ENCODE results near the gene OR5A2. TPM values are rescaled to one million over a fixed set of nuclear protein-coding genes. Genes with fewer than 3 reads are reported as not detected.

The OR5A2 gene
- total RNA-seq (2014; rRNA removed; shearing (Covaris generic)) (not detected in 2 replicates), polyA plus RNA-seq (2016; fragmentation: Nextera tagmentation; extraction: Ambion mirVana) (not detected in 2 replicates)

GRCh38 chr11:59426361-59427067 is at the start of gene OR5A2:
OR5A2 (minus strand) TSS chr11:59426413; CDS start chr11:59422953, 3,460 bp downstream.
- Histone ChIP-seq H3K9me3 (ENCODE audit: low read depth) (no peaks in the 10 kb centered on the region), H3K4me2 (ENCODE audit: unreplicated experiment) (no peak within 1 kb of the TSS), H3K4me3 (no peak within 1 kb of the TSS), H3K27me3 (replicated peaks; ENCODE audit: insufficient read depth) (peaks cover 5% of the 10 kb centered on the region; the same call in 1 of the 2 replicates), H3K9me2 (ENCODE audit: insufficient read depth) (no peaks in the 10 kb centered on the region), H3K9ac (no peak within 1 kb of the TSS), H3K36me3 (ENCODE audit: low read depth) (no peaks in the 10 kb centered on the region), H3K4me1 (ENCODE audit: insufficient read depth) (no peaks in the 10 kb centered on the region), H4K20me1 (ENCODE audit: insufficient read depth) (no peaks in the 10 kb centered on the region), H3K27ac (no peak within 1 kb of the TSS), H3F3A (ENCODE audit: insufficient read depth) (no peaks in the 10 kb centered on the region), H3K79me2 (ENCODE audit: insufficient read depth) (no peaks in the 10 kb centered on the region), H2AFZ (no peak within 1 kb of the TSS)
- WGBS, 2 experiments (ENCODE audit: low coverage in 1 of 2, low lambda C conversion rate in 2 of 2, missing lambda C conversion rate in 2 of 2): 42 to 53% methylated on average over 5 of the region's 5 CpGs
- in situ Hi-C loops (cut with MboI): no loop called here
- DNase-seq: no peak
- TF ChIP-seq EZH2phosphoT487 (IDR thresholded peaks at IDR 0.05; ENCODE audit: insufficient read depth, low read depth) (no peak), EZH2 (IDR thresholded peaks at IDR 0.05; ENCODE audit: insufficient read depth, poor library complexity, severe bottlenecking) (no peak)

GRCh38 chr11:59475176-59475575 is 49.0 kb upstream of the OR5A2 start:
- no peak for DNase-seq
- Histone ChIP-seq H3K4me1 (ENCODE audit: insufficient read depth) (no peaks in the 10 kb centered on the region), H2AFZ (no peak overlapping the region), H3K36me3 (ENCODE audit: low read depth) (no peaks in the 10 kb centered on the region), H3F3A (ENCODE audit: insufficient read depth) (no peaks in the 10 kb centered on the region), H3K9ac (no peak overlapping the region), H3K27me3 (replicated peaks; ENCODE audit: insufficient read depth) (no peaks in the 10 kb centered on the region), H3K79me2 (ENCODE audit: insufficient read depth) (no peaks in the 10 kb centered on the region), H4K20me1 (ENCODE audit: insufficient read depth) (no peaks in the 10 kb centered on the region), H3K27ac (no peak overlapping the region), H3K4me3 (no peak overlapping the region), H3K4me2 (ENCODE audit: unreplicated experiment) (no peak overlapping the region), H3K9me3 (ENCODE audit: low read depth) (no peaks in the 10 kb centered on the region), H3K9me2 (ENCODE audit: insufficient read depth) (no peaks in the 10 kb centered on the region)
- 31 to 36% methylated on average over 9 of the region's 9 CpGs for WGBS, 2 experiments (ENCODE audit: low coverage in 1 of 2, low lambda C conversion rate in 2 of 2, missing lambda C conversion rate in 2 of 2)
- in situ Hi-C loops (cut with MboI): no loop called here
- no peak for TF ChIP-seq EZH2 (IDR thresholded peaks at IDR 0.05; ENCODE audit: insufficient read depth, poor library complexity, severe bottlenecking)
- TF ChIP-seq EZH2phosphoT487 (IDR thresholded peaks at IDR 0.05; ENCODE audit: insufficient read depth, low read depth): no peak

GRCh38 chr11:59473015-59473414 is 46.8 kb upstream of the OR5A2 start, which contains the start of gene OR4D10:
OR4D10 (plus strand) TSS chr11:59473315; CDS start chr11:59477430, 4,115 bp downstream.
- H3K9me3 ChIP-seq (ENCODE audit: low read depth): no peaks in the 10 kb centered on the region
- no peaks in the 10 kb centered on the region for H3F3A ChIP-seq (ENCODE audit: insufficient read depth)
- H3K27me3 ChIP-seq (replicated peaks; ENCODE audit: insufficient read depth): no peaks in the 10 kb centered on the region
- no peak within 1 kb of the TSS for H2AFZ ChIP-seq
- no peaks in the 10 kb centered on the region for H3K9me2 ChIP-seq (ENCODE audit: insufficient read depth)
- H3K36me3 ChIP-seq (ENCODE audit: low read depth): no peaks in the 10 kb centered on the region
- H3K27ac ChIP-seq: no peak within 1 kb of the TSS
- no peak within 1 kb of the TSS for H3K9ac ChIP-seq
- no peaks in the 10 kb centered on the region for H3K4me1 ChIP-seq (ENCODE audit: insufficient read depth)
- in situ Hi-C loops (cut with MboI): no loop called here
- no peaks in the 10 kb centered on the region for H4K20me1 ChIP-seq (ENCODE audit: insufficient read depth)
- H3K4me3 ChIP-seq: no peak within 1 kb of the TSS
- H3K4me2 ChIP-seq (ENCODE audit: unreplicated experiment): no peak within 1 kb of the TSS
- no peak for DNase-seq
- TF ChIP-seq EZH2phosphoT487 (IDR thresholded peaks at IDR 0.05; ENCODE audit: insufficient read depth, low read depth) (no peak), EZH2 (IDR thresholded peaks at IDR 0.05; ENCODE audit: insufficient read depth, poor library complexity, severe bottlenecking) (no peak)
- H3K79me2 ChIP-seq (ENCODE audit: insufficient read depth): no peaks in the 10 kb centered on the region

- H3K4me2 ChIP-seq (ENCODE audit: unreplicated experiment): no peak overlapping the region
- peak overlapping the region; percentile 4; the same call in 1 of the 2 replicates for H3K4me3 ChIP-seq
- no peak for TF ChIP-seq EZH2 (IDR thresholded peaks at IDR 0.05; ENCODE audit: insufficient read depth, poor library complexity, severe bottlenecking)
- no peak for TF ChIP-seq EZH2phosphoT487 (IDR thresholded peaks at IDR 0.05; ENCODE audit: insufficient read depth, low read depth)
- no peak overlapping the region for H2AFZ ChIP-seq
- no peaks in the 10 kb centered on the region for H3K9me3 ChIP-seq (ENCODE audit: low read depth)
- no peak overlapping the region for H3K27ac ChIP-seq
- peaks cover 11% of the 10 kb centered on the region; the same call in 1 of the 2 replicates for H3K4me1 ChIP-seq (ENCODE audit: insufficient read depth)
- in situ Hi-C loops (cut with MboI): no loop called here
- peak; percentile 69 for DNase-seq
- no peaks in the 10 kb centered on the region for H3K79me2 ChIP-seq (ENCODE audit: insufficient read depth)
- no peaks in the 10 kb centered on the region for H4K20me1 ChIP-seq (ENCODE audit: insufficient read depth)
- no peaks in the 10 kb centered on the region for H3K27me3 ChIP-seq (replicated peaks; ENCODE audit: insufficient read depth)
- H3K9ac ChIP-seq: no peak overlapping the region
- WGBS, 2 experiments (ENCODE audit: low coverage in 1 of 2, low lambda C conversion rate in 2 of 2, missing lambda C conversion rate in 2 of 2): 1 to 4% methylated on average over 5 of the region's 5 CpGs
- no peaks in the 10 kb centered on the region for H3K36me3 ChIP-seq (ENCODE audit: low read depth)
- H3F3A ChIP-seq (ENCODE audit: insufficient read depth): 0 out of 2 replicates have a peak, but pooled peaks cover 10% of the 10 kb centered on the region
- H3K9me2 ChIP-seq (ENCODE audit: insufficient read depth): no peaks in the 10 kb centered on the region
These were observed 37.0 kb upstream of the OR5A2 start for GRCh38 chr11:59463190-59463641.

All from GM23248 (cell line).